GM12878 (cell line): ENCODE data around the gene ARHGEF11.

Experiments
- CTCF ChIP-seq, 3 experiments: IDR thresholded peaks in 2 of 3; conservative IDR thresholded peaks in 1 of 3; 2 replicates each; pipeline ENCODE4 v1.5.1; 2011; ENCODE audit warnings: low read depth in 3 of 3, low read length in 3 of 3, mild to moderate bottlenecking in 3 of 3, control low read depth in 2 of 3, moderate library complexity in 2 of 3, inconsistent platforms in 1 of 3, mixed read lengths in 1 of 3; ENCODE audit not compliant: control insufficient read depth in 2 of 3, insufficient read depth in 1 of 3; ENCODE audit errors: extremely low read depth in 1 of 3
- MEF2A ChIP-seq: IDR thresholded peaks from 2 replicates; pipeline ENCODE4 v1.6.1; 2011; ENCODE audit warnings: low read depth, mild to moderate bottlenecking, low read length, moderate library complexity; ENCODE audit not compliant: insufficient read depth
- SMC3 ChIP-seq: IDR thresholded peaks from 2 replicates; pipeline ENCODE4 v1.6.1; 2011; ENCODE audit warnings: low read length, improper control_type of control experiment, borderline replicate concordance
- ZNF24 ChIP-seq: fragments of 450-650 bp; IDR thresholded peaks from 2 replicates; pipeline ENCODE4 v1.6.1; 2017; ENCODE audit warnings: antibody characterized with exemption, mild to moderate bottlenecking

DNA sequence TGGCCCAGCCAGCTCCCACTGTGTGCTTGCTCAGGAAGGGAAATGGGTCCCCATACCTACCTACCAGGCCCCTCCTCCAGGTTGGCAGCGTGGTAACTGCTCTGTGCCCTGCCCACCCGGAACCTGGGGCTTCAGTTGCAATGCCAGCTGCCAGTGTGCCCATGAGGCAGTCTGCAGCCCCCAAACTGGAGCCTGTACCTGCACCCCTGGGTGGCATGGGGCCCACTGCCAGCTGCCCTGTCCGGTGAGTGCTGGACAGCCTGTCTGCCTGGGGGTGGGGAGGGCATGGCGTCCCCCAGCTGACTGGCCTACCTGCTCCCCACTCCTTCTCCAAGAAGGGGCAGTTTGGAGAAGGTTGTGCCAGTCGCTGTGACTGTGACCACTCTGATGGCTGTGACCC, 135.9 kb downstream of the ARHGEF11 start:
- TF ChIP-seq MEF2A (no peak), CTCF (IDR thresholded peaks at IDR 0.05 in 2 of 3, conservative IDR thresholded peaks at IDR 0.05 in 1 of 3; ENCODE audit: control insufficient read depth in 2 of 3, extremely low read depth in 1 of 3, insufficient read depth in 1 of 3, low read depth in 3 of 3, low read length in 3 of 3) (no peak), SMC3 (no peak), ZNF24 (no peak)
